ENCODE measurements around the gene PCDHA5. TPM values are rescaled to one million over a fixed set of nuclear protein-coding genes. Genes with fewer than 3 reads are reported as not detected.
A peak's percentile ranks its signal among the peaks of the same experiment; 100 is the strongest.
"Not testable (repeated sequence)": the region's sequence is repeated elsewhere in the genome, so short reads cannot be mapped to it uniquely, and the experiment has no call there.

Gene PCDHA5
- polyA plus RNA-seq, 1 experiment, result 0.02 TPM

GRCh38 chr5:140791089-140791488, 30.3 kb upstream of the PCDHA5 start:
- no peak for DNase-seq (ENCODE audit: low read depth, low spot score)
- Histone ChIP-seq H3K27ac (ENCODE audit: low read depth, low read length) (no peak overlapping the region), H3K4me3 (ENCODE audit: low read depth, low read length) (no peak overlapping the region), H3K9me3 (ENCODE audit: control insufficient read depth, insufficient read depth, low read length) (peaks cover 33% of the 10 kb centered on the region), H3K27me3 (ENCODE audit: control insufficient read depth, insufficient read depth, low read length) (no peaks in the 10 kb centered on the region)
- TF ChIP-seq CTCF (IDR thresholded peaks at IDR 0.05; ENCODE audit: low read depth, low read length), result no peak
- POLR2A ChIA-PET, result no interaction called here
- CTCF ChIA-PET, result no interaction called here

DNA sequence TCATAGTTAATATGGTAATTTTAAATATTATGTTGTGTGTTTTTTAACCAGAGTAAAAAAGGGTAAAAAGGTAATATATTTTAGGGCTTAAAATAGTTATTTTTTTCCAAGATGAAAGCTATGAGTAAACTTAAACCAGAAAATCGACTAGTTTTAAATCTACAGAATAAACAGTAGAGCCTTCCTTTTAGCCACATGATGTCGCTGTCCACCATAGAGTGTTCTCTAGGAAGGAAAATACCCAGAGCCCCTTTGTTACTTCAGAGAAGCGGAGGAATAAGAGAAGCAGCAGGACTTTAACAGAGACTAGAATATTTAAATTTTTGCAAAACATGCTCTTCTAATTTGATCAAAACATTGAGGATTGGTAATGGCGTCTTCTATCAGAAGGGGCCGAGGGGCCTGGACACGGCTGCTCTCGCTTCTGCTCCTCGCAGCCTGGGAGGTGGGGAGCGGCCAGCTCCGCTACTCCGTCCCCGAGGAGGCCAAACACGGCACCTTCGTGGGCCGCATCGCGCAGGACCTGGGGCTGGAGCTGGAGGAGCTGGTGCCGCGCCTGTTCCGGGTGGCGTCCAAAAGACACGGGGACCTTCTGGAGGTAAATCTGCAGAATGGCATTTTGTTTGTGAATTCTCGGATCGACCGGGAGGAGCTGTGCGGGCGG, 26.7 kb upstream of the PCDHA5 start, which contains the start of gene PCDHA2:
Gene PCDHA2, plus strand, starts transcription at position 258 of the 664 bp plus-strand sequence.
- CTCF ChIA-PET, result no interaction called here

DNA sequence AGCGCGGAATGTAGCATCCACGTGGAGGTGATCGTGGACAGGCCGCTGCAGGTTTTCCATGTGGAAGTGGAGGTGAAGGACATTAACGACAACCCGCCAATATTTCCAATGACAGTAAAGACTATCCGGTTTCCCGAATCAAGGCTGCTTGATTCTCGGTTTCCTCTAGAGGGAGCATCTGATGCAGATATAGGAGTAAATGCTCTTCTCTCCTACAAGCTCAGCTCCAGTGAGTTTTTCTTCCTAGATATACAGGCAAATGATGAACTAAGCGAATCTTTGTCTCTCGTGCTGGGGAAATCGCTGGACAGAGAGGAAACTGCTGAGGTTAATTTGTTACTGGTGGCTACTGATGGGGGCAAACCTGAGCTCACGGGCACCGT, 26.2 kb upstream of the PCDHA5 start:
- POLR2A ChIA-PET, result no interaction called here
- DNase-seq (ENCODE audit: low read depth, low spot score), result no peak
- no peak overlapping the region for H3K4me3 ChIP-seq (ENCODE audit: low read depth, low read length)
- TF ChIP-seq CTCF (IDR thresholded peaks at IDR 0.05; ENCODE audit: low read depth, low read length), result 0 out of 2 replicates have a peak, but pooled peaks have one; percentile 5
- CTCF ChIA-PET, result no interaction called here
- H3K27me3 ChIP-seq (ENCODE audit: control insufficient read depth, insufficient read depth, low read length), result no peaks in the 10 kb centered on the region
- peaks cover 19% of the 10 kb centered on the region for H3K9me3 ChIP-seq (ENCODE audit: control insufficient read depth, insufficient read depth, low read length)
- H3K27ac ChIP-seq (ENCODE audit: low read depth, low read length), result no peak overlapping the region

More for the DNA sequence above, 26.7 kb upstream of the PCDHA5 start, which contains the start of gene PCDHA2:
- Histone ChIP-seq H3K9me3 (ENCODE audit: control insufficient read depth, insufficient read depth, low read length) (peaks cover 19% of the 10 kb centered on the region), H3K4me3 (ENCODE audit: low read depth, low read length) (no peak within 1 kb of the TSS), H3K27ac (ENCODE audit: low read depth, low read length) (no peak within 1 kb of the TSS), H3K27me3 (ENCODE audit: control insufficient read depth, insufficient read depth, low read length) (no peaks in the 10 kb centered on the region)
- POLR2A ChIA-PET, result no interaction called here
- DNase-seq (ENCODE audit: low read depth, low spot score), result no peak
- TF ChIP-seq CTCF (IDR thresholded peaks at IDR 0.05; ENCODE audit: low read depth, low read length), result no peak

DNA sequence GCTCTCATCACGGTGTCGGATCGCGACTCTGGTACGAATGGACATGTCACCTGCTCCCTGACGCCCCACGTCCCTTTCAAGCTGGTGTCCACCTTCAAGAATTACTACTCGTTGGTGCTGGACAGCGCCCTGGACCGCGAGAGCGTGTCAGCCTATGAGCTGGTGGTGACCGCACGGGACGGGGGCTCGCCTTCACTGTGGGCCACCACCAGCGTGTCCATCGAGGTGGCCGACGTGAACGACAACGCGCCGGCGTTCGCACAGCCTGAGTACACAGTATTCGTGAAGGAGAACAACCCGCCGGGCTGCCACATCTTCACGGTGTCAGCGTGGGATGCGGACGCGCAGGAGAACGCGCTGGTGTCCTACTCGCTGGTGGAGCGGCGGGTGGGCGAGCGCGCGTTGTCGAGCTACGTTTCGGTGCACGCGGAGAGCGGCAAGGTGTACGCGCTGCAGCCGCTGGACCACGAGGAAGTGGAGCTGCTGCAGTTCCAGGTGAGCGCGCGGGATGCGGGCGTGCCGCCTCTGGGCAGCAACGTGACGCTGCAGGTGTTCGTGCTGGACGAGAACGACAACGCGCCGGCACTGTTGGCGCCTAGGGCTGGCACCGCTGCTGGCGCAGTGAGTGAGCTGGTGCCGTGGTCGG, 25.2 kb upstream of the PCDHA5 start:
- H3K4me3 ChIP-seq (ENCODE audit: low read depth, low read length); DNase-seq (ENCODE audit: low read depth, low spot score); CTCF ChIA-PET; H3K27me3 ChIP-seq (ENCODE audit: control insufficient read depth, insufficient read depth, low read length); H3K27ac ChIP-seq (ENCODE audit: low read depth, low read length); POLR2A ChIA-PET: not testable (repeated sequence)
- peaks cover 21% of the 10 kb centered on the region for H3K9me3 ChIP-seq (ENCODE audit: control insufficient read depth, insufficient read depth, low read length)

- CTCF ChIA-PET, result no interaction called here
- no peak overlapping the region for H3K27ac ChIP-seq (ENCODE audit: low read depth, low read length)
- no peak for TF ChIP-seq CTCF (IDR thresholded peaks at IDR 0.05; ENCODE audit: low read depth, low read length)
- POLR2A ChIA-PET, result no interaction called here
- no peak for DNase-seq (ENCODE audit: low read depth, low spot score)
- H3K4me3 ChIP-seq (ENCODE audit: low read depth, low read length), result no peak overlapping the region
- H3K27me3 ChIP-seq (ENCODE audit: control insufficient read depth, insufficient read depth, low read length), result no peaks in the 10 kb centered on the region
- peaks cover 25% of the 10 kb centered on the region for H3K9me3 ChIP-seq (ENCODE audit: control insufficient read depth, insufficient read depth, low read length)
These were observed 24.7 kb upstream of the PCDHA5 start for GRCh38 chr5:140796718-140797095.

Data from AG04450 (cell line).